ENCODE data around the gene HTRA1. TPM values are rescaled to one million over a fixed set of nuclear protein-coding genes. Genes with fewer than 3 reads are reported as not detected.

Gene HTRA1
- total RNA-seq, 3 donors from 2014 or later = 116 to 347 (median 152) TPM

- Histone ChIP-seq H3K27ac (no peak overlapping the region), H3K36me3 (no peaks in the 10 kb centered on the region), H3K27me3 (no peaks in the 10 kb centered on the region), H3K9me3 (no peaks in the 10 kb centered on the region), H3K4me3 (no peak overlapping the region), H3K4me1 (no peaks in the 10 kb centered on the region)
- no peak for TF ChIP-seq POLR2A (IDR thresholded peaks at IDR 0.05)
- no peak for TF ChIP-seq CTCF (IDR thresholded peaks at IDR 0.05)
- TF ChIP-seq POLR2AphosphoS5 (IDR thresholded peaks at IDR 0.05) = no peak
- intact Hi-C loops (cut with DNase I; ENCODE audit: low total_unique reads) = no loop called here
- DNase-seq (ENCODE audit: low spot score in 2 of 2) = no peak
Measured at GRCh38 chr10:122524811-122525210, 63.5 kb downstream of the HTRA1 start.

- intact Hi-C loops (cut with DNase I; ENCODE audit: low total_unique reads) = no loop called here
- Histone ChIP-seq H3K9me3 (no peaks in the 10 kb centered on the region), H3K27me3 (no peaks in the 10 kb centered on the region), H3K4me1 (no peaks in the 10 kb centered on the region), H3K36me3 (no peaks in the 10 kb centered on the region), H3K4me3 (no peak overlapping the region), H3K27ac (no peak overlapping the region)
- peak in 2 of 3 donors; percentile 18 to 34 for TF ChIP-seq CTCF (IDR thresholded peaks at IDR 0.05)
- no peak for TF ChIP-seq POLR2AphosphoS5 (IDR thresholded peaks at IDR 0.05)
- TF ChIP-seq POLR2A (IDR thresholded peaks at IDR 0.05) = no peak
- no peak for DNase-seq (ENCODE audit: low spot score in 2 of 2)
Measured at GRCh38 chr10:122525788-122526187, 64.4 kb downstream of the HTRA1 start.

GRCh38 chr10:122526892-122527291 lies 65.5 kb downstream of the HTRA1 start:
- no peak for DNase-seq (ENCODE audit: low spot score in 2 of 2)
- no peak for TF ChIP-seq CTCF (IDR thresholded peaks at IDR 0.05)
- no peak for TF ChIP-seq POLR2A (IDR thresholded peaks at IDR 0.05)
- intact Hi-C loops (cut with DNase I; ENCODE audit: low total_unique reads) = no loop called here
- H3K9me3 ChIP-seq = no peaks in the 10 kb centered on the region
- no peaks in the 10 kb centered on the region for H3K36me3 ChIP-seq
- H3K27ac ChIP-seq = no peak overlapping the region
- no peaks in the 10 kb centered on the region for H3K27me3 ChIP-seq
- no peak overlapping the region for H3K4me3 ChIP-seq
- H3K4me1 ChIP-seq = no peaks in the 10 kb centered on the region

- Histone ChIP-seq H3K27ac (peak overlapping the region in 1 of 2 donors; percentile 20), H3K36me3 (no peaks in the 10 kb centered on the region), H3K9me3 (no peaks in the 10 kb centered on the region), H3K4me1 (no peaks in the 10 kb centered on the region), H3K27me3 (no peaks in the 10 kb centered on the region), H3K4me3 (no peak overlapping the region)
- intact Hi-C loops (cut with DNase I; ENCODE audit: low total_unique reads) = no loop called here
- no peak for DNase-seq (ENCODE audit: low spot score in 2 of 2)
- no peak for TF ChIP-seq POLR2A (IDR thresholded peaks at IDR 0.05)
- TF ChIP-seq POLR2AphosphoS5 (IDR thresholded peaks at IDR 0.05) = no peak
- TF ChIP-seq CTCF (IDR thresholded peaks at IDR 0.05) = no peak
Measured at GRCh38 chr10:122530177-122530576, 68.8 kb downstream of the HTRA1 start.

GRCh38 chr10:122531261-122531660 lies 69.9 kb downstream of the HTRA1 start:
- Histone ChIP-seq H3K27me3 (no peaks in the 10 kb centered on the region), H3K9me3 (no peaks in the 10 kb centered on the region), H3K4me3 (no peak overlapping the region), H3K36me3 (no peaks in the 10 kb centered on the region), H3K27ac (no peak overlapping the region), H3K4me1 (no peaks in the 10 kb centered on the region)
- no peak for DNase-seq (ENCODE audit: low spot score in 2 of 2)
- intact Hi-C loops (cut with DNase I; ENCODE audit: low total_unique reads) = no loop called here
- no peak for TF ChIP-seq POLR2AphosphoS5 (IDR thresholded peaks at IDR 0.05)
- TF ChIP-seq POLR2A (IDR thresholded peaks at IDR 0.05) = no peak
- no peak for TF ChIP-seq CTCF (IDR thresholded peaks at IDR 0.05)

Measured in breast epithelium (tissue), 4 donors.